CD4-positive, alpha-beta memory T cell (primary cell): ENCODE results near the gene DEFB131B. TPM values are rescaled to one million over a fixed set of nuclear protein-coding genes. Genes with fewer than 3 reads are reported as not detected.
"Not testable (repeated sequence)": the region's sequence is repeated elsewhere in the genome, so short reads cannot be mapped to it uniquely, and the experiment has no call there.

Source experiments
- CTCF ChIA-PET: fragments of 350-600 bp; sonication (Branson Sonifier 250); formaldehyde crosslinking; loops from one replicate; lab custom pipeline; 2021; ENCODE audit warnings: inconsistent platforms; ENCODE audit not compliant: partially characterized antibody; lab: Charles Lee
- POLR2A ChIA-PET: fragments of 350-600 bp; sonication (Branson Sonifier 250); formaldehyde crosslinking; loops from one replicate; lab custom pipeline; 2021; ENCODE audit not compliant: partially characterized antibody; lab: Charles Lee
- DNase-seq, 5 donors: peaks; one replicate each; pipeline versions ENCODE4 v3.0.0 to v3.0.0-alpha.2; 2020 to 2022; ENCODE audit warnings: mixed read lengths in 1 of 5
- H3K27ac ChIP-seq: one replicate; pipeline ENCODE4 v1.7.0; 2013; ENCODE audit warnings: low read depth, low read length
- H3K27me3 ChIP-seq: 2 replicates; pipeline ENCODE4 v1.7.0; 2013; ENCODE audit warnings: mild to moderate bottlenecking, low read length, moderate library complexity; ENCODE audit not compliant: insufficient read depth
- H3K36me3 ChIP-seq: 2 replicates; pipeline ENCODE4 v1.7.0; 2013; ENCODE audit warnings: mild to moderate bottlenecking, low read length, moderate library complexity; ENCODE audit not compliant: insufficient read depth
- H3K4me1 ChIP-seq: 2 replicates; pipeline ENCODE4 v1.7.0; 2013; ENCODE audit warnings: mild to moderate bottlenecking, low read length, moderate library complexity; ENCODE audit not compliant: insufficient read depth
- H3K4me3 ChIP-seq, 2 donors: one replicate each; pipeline ENCODE4 v1.7.0; 2013; ENCODE audit warnings: low read length in 2 of 2, mild to moderate bottlenecking in 1 of 2
- H3K9me3 ChIP-seq, 2 donors: one replicate each; pipeline ENCODE4 v1.7.0; 2013; ENCODE audit warnings: low read length in 2 of 2, control low read depth in 1 of 2; ENCODE audit not compliant: control insufficient read depth in 1 of 2
- H3K27ac Mint-ChIP-seq, 7 donors: one replicate each; pipeline ENCODE4 v1.8.0; 2020 to 2021; ENCODE audit warnings: mixed read lengths in 7 of 7, mild to moderate bottlenecking in 6 of 7, inconsistent platforms in 3 of 7, moderate library complexity in 3 of 7
- H3K27me3 Mint-ChIP-seq, 2 donors: one replicate each; pipeline ENCODE4 v1.8.0; 2020 to 2021; ENCODE audit warnings: mixed read lengths in 2 of 2
- H3K36me3 Mint-ChIP-seq, 2 donors: one replicate each; pipeline ENCODE4 v1.8.0; 2020 to 2021; ENCODE audit warnings: mixed read lengths in 2 of 2, inconsistent platforms in 1 of 2, mild to moderate bottlenecking in 1 of 2
- H3K4me1 Mint-ChIP-seq, 4 donors: one replicate each; pipeline ENCODE4 v1.8.0; 2020 to 2021; ENCODE audit warnings: mixed read lengths in 4 of 4, mild to moderate bottlenecking in 1 of 4
- H3K4me3 Mint-ChIP-seq, 8 donors: one replicate each; pipeline ENCODE4 v1.8.0; 2020 to 2021; ENCODE audit warnings: mixed read lengths in 8 of 8, mild to moderate bottlenecking in 7 of 8, moderate library complexity in 6 of 8, inconsistent platforms in 3 of 8
- H3K9me3 Mint-ChIP-seq, 8 donors: one replicate each; pipeline ENCODE4 v1.8.0; 2020 to 2021; ENCODE audit warnings: mixed read lengths in 8 of 8, mild to moderate bottlenecking in 5 of 8, inconsistent platforms in 3 of 8, moderate library complexity in 1 of 8
- intact Hi-C: fragments of 100-400 bp; cut with micrococcal nuclease; formaldehyde crosslinking; loops from one replicate; pipeline ENCODE4 v1.15.1; 2023
- polyA plus RNA-seq, 2 donors: library from polyadenylated mRNA; unstranded; fragments of 300-500 nt; fragmentation: Illumina TruSeq; gene quantifications; one replicate each; pipeline ENCODE4 v1.2.3, GENCODE V29; 2021
- total RNA-seq, 2 experiments: library from RNA; stranded (reverse); gene quantifications; one replicate each; pipeline ENCODE4 v1.2.3, GENCODE V29; 2021

Gene DEFB131B
- total and polyA plus RNA-seq, 4 experiments from 2014 or later = not detected

- H3K4me3 Mint-ChIP-seq, H3K36me3 ChIP-seq, CTCF ChIA-PET, H3K27me3 Mint-ChIP-seq, POLR2A ChIA-PET, DNase-seq, H3K27ac ChIP-seq, H3K9me3 Mint-ChIP-seq, intact Hi-C loops, H3K27ac Mint-ChIP-seq, H3K4me3 ChIP-seq, H3K4me1 Mint-ChIP-seq, H3K36me3 Mint-ChIP-seq, H3K4me1 ChIP-seq, H3K27me3 ChIP-seq, H3K9me3 ChIP-seq: not testable (repeated sequence)
Observed at GRCh38 chr11:71888335-71889010, 10.2 kb downstream of the DEFB131B start.

- POLR2A ChIA-PET, H3K36me3 Mint-ChIP-seq, H3K9me3 ChIP-seq, H3K9me3 Mint-ChIP-seq, intact Hi-C loops, DNase-seq, H3K36me3 ChIP-seq, H3K4me1 Mint-ChIP-seq, H3K4me3 ChIP-seq, H3K4me3 Mint-ChIP-seq, H3K4me1 ChIP-seq, CTCF ChIA-PET, H3K27me3 Mint-ChIP-seq, H3K27me3 ChIP-seq, H3K27ac Mint-ChIP-seq, H3K27ac ChIP-seq: not testable (repeated sequence)
Observed at GRCh38 chr11:71889181-71889872, 11.1 kb downstream of the DEFB131B start.

DNA sequence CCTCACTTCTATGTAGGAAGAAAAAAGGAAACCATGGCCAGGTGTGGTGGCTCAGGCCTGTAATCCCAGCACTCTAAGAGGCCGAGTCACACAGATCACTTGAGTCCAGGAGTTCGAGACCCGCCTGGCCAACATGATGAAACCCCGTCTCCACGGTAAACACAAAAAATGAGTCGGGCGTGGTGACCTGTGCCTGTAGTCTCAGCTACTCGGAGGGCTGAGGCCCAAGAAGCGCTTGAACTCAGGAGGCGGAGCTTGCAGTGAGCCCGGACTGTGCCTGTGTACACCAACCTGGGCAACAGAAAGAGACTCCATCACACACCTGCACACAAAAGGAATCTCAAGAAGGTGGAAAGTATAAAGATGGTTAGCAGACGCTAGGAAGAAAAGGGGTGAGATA, 17.7 kb downstream of the DEFB131B start:
- Histone ChIP-seq H3K27ac (no peak overlapping the region), H3K4me1 (no peaks in the 10 kb centered on the region), H3K27me3 (no peaks in the 10 kb centered on the region), H3K4me3 (no peak overlapping the region), H3K9me3 (no peaks in the 10 kb centered on the region), H3K36me3 (no peaks in the 10 kb centered on the region)
- ChIA-PET POLR2A (no interaction called here), CTCF (no interaction called here)
- intact Hi-C loops = no loop called here
- H3K27ac Mint-ChIP-seq = no peak overlapping the region
- no peaks in the 10 kb centered on the region for H3K4me1 Mint-ChIP-seq
- peaks cover 22 to 40% of the 10 kb centered on the region in 2 donors for H3K36me3 Mint-ChIP-seq
- DNase-seq = no peak
- peaks cover 0 to 8% (median 0%) of the 10 kb centered on the region in 8 donors for H3K9me3 Mint-ChIP-seq
- no peak overlapping the region for H3K4me3 Mint-ChIP-seq
- no peaks in the 10 kb centered on the region for H3K27me3 Mint-ChIP-seq

DNA sequence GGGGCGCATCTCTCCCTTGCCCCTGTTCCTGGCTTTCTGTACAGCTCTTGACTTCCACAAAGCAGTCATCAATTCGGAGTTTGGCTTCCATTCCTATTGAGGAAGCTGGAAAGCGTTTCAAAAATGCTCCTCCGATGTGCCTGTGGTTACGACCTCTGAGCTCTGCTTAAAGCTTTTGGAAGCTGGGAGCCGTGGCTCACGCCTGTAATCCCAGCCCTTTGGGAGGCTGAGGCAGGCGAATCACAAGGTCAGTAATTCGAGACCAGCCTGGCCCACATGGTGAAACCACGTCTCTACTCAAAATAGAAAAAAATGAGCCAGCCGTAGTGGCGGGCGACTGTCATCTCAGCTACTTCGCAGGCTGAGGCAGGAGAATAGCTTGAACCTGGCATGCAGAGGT, 22.9 kb downstream of the DEFB131B start:
- H3K4me3 ChIP-seq, CTCF ChIA-PET: not testable (repeated sequence)

DNA sequence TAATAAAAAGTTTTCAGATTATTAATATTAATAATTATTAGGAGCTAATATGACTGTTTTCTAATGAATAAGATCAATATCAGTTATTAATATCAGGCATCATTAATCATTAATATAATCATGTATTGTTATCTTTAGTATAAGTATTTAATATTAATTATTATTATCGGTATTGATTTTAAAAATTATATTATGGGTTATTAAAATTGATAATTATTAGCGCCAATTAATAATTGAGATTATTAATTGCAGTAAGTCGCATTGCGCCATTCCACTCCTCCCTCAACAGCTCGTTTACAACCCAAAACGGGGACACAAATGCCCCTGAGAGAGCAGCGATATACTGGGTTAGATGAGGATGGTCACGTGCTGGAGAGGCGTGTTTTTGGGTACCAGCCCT, 30.0 kb downstream of the DEFB131B start:
- H3K36me3 ChIP-seq = no peaks in the 10 kb centered on the region
- intact Hi-C loops = no loop called here
- H3K4me1 ChIP-seq = no peaks in the 10 kb centered on the region
- no peak overlapping the region for H3K27ac ChIP-seq
- POLR2A ChIA-PET = no interaction called here
- CTCF ChIA-PET = no interaction called here
- no peak for DNase-seq
- no peaks in the 10 kb centered on the region for H3K9me3 ChIP-seq
- H3K4me3 ChIP-seq = no peak overlapping the region
- no peak overlapping the region for H3K4me3 Mint-ChIP-seq
- H3K27me3 ChIP-seq = no peaks in the 10 kb centered on the region
- no peaks in the 10 kb centered on the region for H3K27me3 Mint-ChIP-seq
- no peak overlapping the region for H3K27ac Mint-ChIP-seq
- no peaks in the 10 kb centered on the region for H3K9me3 Mint-ChIP-seq
- peaks cover 38 to 58% of the 10 kb centered on the region in 2 donors for H3K36me3 Mint-ChIP-seq
- H3K4me1 Mint-ChIP-seq = no peaks in the 10 kb centered on the region

More for the DNA sequence above, 22.9 kb downstream of the DEFB131B start:
- H3K4me1 Mint-ChIP-seq, H3K27ac ChIP-seq, intact Hi-C loops, H3K9me3 Mint-ChIP-seq, DNase-seq, H3K27me3 ChIP-seq, H3K9me3 ChIP-seq, H3K27ac Mint-ChIP-seq, POLR2A ChIA-PET, H3K27me3 Mint-ChIP-seq, H3K4me1 ChIP-seq, H3K4me3 Mint-ChIP-seq, H3K36me3 ChIP-seq: not testable (repeated sequence)
- H3K36me3 Mint-ChIP-seq = peaks cover 29 to 37% of the 10 kb centered on the region in 2 donors

- H3K27ac Mint-ChIP-seq, H3K9me3 Mint-ChIP-seq, H3K27ac ChIP-seq, POLR2A ChIA-PET, CTCF ChIA-PET, H3K27me3 Mint-ChIP-seq, H3K4me1 ChIP-seq, intact Hi-C loops, H3K27me3 ChIP-seq, H3K4me1 Mint-ChIP-seq, H3K4me3 ChIP-seq, H3K4me3 Mint-ChIP-seq, DNase-seq, H3K9me3 ChIP-seq: not testable (repeated sequence)
- peaks cover 44 to 67% of the 10 kb centered on the region in 2 donors for H3K36me3 Mint-ChIP-seq
- H3K36me3 ChIP-seq = peaks cover 16% of the 10 kb centered on the region
Observed at GRCh38 chr11:71910775-71911174, 32.5 kb downstream of the DEFB131B start.

GRCh38 chr11:71911321-71911985, 33.2 kb downstream of the DEFB131B start:
- H3K4me3 ChIP-seq, H3K4me3 Mint-ChIP-seq, H3K9me3 ChIP-seq, H3K4me1 Mint-ChIP-seq, POLR2A ChIA-PET, CTCF ChIA-PET, H3K27me3 ChIP-seq, intact Hi-C loops, H3K27me3 Mint-ChIP-seq, H3K9me3 Mint-ChIP-seq, H3K4me1 ChIP-seq, H3K27ac ChIP-seq: not testable (repeated sequence)
- Mint-ChIP-seq H3K36me3 (peaks cover 51 to 69% of the 10 kb centered on the region in 2 donors), H3K27ac (peak overlapping the region in 1 of 7 donors; percentile 45)
- peak in 2 of 5 donors; percentile 9 to 47 for DNase-seq
- peaks cover 23% of the 10 kb centered on the region for H3K36me3 ChIP-seq
